Endothelial cell of umbilical vein (primary cell): ENCODE data around the gene SEC22B. TPM values are rescaled to one million over a fixed set of nuclear protein-coding genes. Genes with fewer than 3 reads are reported as not detected.
"Not testable (repeated sequence)": the region's sequence is repeated elsewhere in the genome, so short reads cannot be mapped to it uniquely, and the experiment has no call there.

Experiments used
- BruUV-seq: library from RNA; stranded (reverse); fragments of 400-500 nt; replicated peaks from 2 replicates; lab custom pipeline; 2021; lab: Mats Ljungman, UMichigan
- CTCF ChIA-PET: fragments of 300-600, 350-600 bp; sonication (Branson Sonifier 250); formaldehyde crosslinking; loops from one replicate; lab custom pipeline; 2021; ENCODE audit warnings: antibody characterized with exemption, inconsistent platforms; lab: Charles Lee
- POLR2A ChIA-PET: fragments of 300-600, 350-600 bp; sonication (Branson Sonifier 250); formaldehyde crosslinking; loops from one replicate; lab custom pipeline; 2021; ENCODE audit warnings: antibody characterized with exemption, inconsistent platforms; lab: Charles Lee
- DNase-seq: peaks from one replicate; pipeline ENCODE4 v3.0.0-alpha.2; 2011; ENCODE audit warnings: low read depth, low spot score
- FAIRE-seq: peaks from 2 replicates; lab custom pipeline; 2011; peaks lifted over from hg19 to GRCh38; lab: Jason Lieb, UNC
- H2AFZ ChIP-seq: 2 replicates; pipeline ENCODE4 v1.6.0; 2012; ENCODE audit warnings: low read depth, low read length, control low read depth, inconsistent platforms
- H3K27ac ChIP-seq: 2 replicates; pipeline ENCODE4 v1.5.1; 2011; ENCODE audit warnings: low read depth, mild to moderate bottlenecking, control low read depth, low read length, moderate library complexity; ENCODE audit not compliant: insufficient read depth
- H3K27me3 ChIP-seq, 2 experiments: 2 replicates each; pipeline versions ENCODE4 v1.6.0 to v1.6.1; 2011; ENCODE audit warnings: low read length in 2 of 2, mixed read lengths in 1 of 2; ENCODE audit not compliant: control insufficient read depth in 2 of 2, insufficient read depth in 2 of 2
- H3K36me3 ChIP-seq, 2 experiments: 2 replicates in 1 of 2; 3 replicates in 1 of 2; pipeline ENCODE4 v1.5.1; 2011; ENCODE audit warnings: low read length in 2 of 2, mild to moderate bottlenecking in 1 of 2, moderate library complexity in 1 of 2; ENCODE audit not compliant: control insufficient read depth in 2 of 2, insufficient read depth in 2 of 2; ENCODE audit errors: extremely low read depth in 1 of 2
- H3K4me1 ChIP-seq: 3 replicates; pipeline ENCODE4 v1.5.1; 2011; ENCODE audit warnings: mild to moderate bottlenecking, low read length; ENCODE audit not compliant: control insufficient read depth, insufficient read depth; ENCODE audit errors: extremely low read depth
- H3K4me2 ChIP-seq: 2 replicates; pipeline ENCODE4 v1.6.1; 2011; ENCODE audit warnings: low read length, control low read depth, mixed read lengths; ENCODE audit not compliant: insufficient read depth
- H3K4me3 ChIP-seq, 3 experiments: fragments of 200-600 bp in 1 of 3; sonication (generic), shearing (Covaris generic) in 1 of 3; replicated peaks in 1 of 3; 2 replicates each; pipeline ENCODE4 v1.5.1; 2011 to 2016; ENCODE audit warnings: control low read depth in 3 of 3, low read length in 3 of 3, mild to moderate bottlenecking in 2 of 3, inconsistent platforms in 1 of 3, low read depth in 1 of 3, moderate library complexity in 1 of 3; ENCODE audit not compliant: insufficient read depth in 1 of 3
- H3K79me2 ChIP-seq: 2 replicates; pipeline ENCODE4 v1.6.0; 2012; ENCODE audit warnings: low read length, inconsistent platforms; ENCODE audit not compliant: control insufficient read depth, insufficient read depth
- H3K9ac ChIP-seq: replicated peaks from 2 replicates; pipeline ENCODE3; 2011; ENCODE audit warnings: low read length, control low read depth; ENCODE audit not compliant: insufficient read depth; ENCODE audit errors: extremely low read depth
- H3K9me1 ChIP-seq: replicated peaks from 3 replicates; pipeline ENCODE4 v1.6.0; 2011; ENCODE audit warnings: mild to moderate bottlenecking, low read length; ENCODE audit not compliant: control insufficient read depth, insufficient read depth; ENCODE audit errors: extremely low read depth
- H3K9me3 ChIP-seq: replicated peaks from 2 replicates; pipeline ENCODE4 v1.5.1; 2012; ENCODE audit warnings: low read length, inconsistent platforms; ENCODE audit not compliant: control insufficient read depth, insufficient read depth
- H4K20me1 ChIP-seq: replicated peaks from 2 replicates; pipeline ENCODE3; 2011; ENCODE audit warnings: mild to moderate bottlenecking, low read length; ENCODE audit not compliant: control insufficient read depth, insufficient read depth; ENCODE audit errors: extremely low read depth
- dilution Hi-C: fragments of 300-500 bp; cut with MboI; formaldehyde crosslinking; loops from one replicate; pipeline ENCODE4 v1.15.0; 2019; ENCODE audit warnings: low sequenced_read_pairs; ENCODE audit not compliant: extremely low pct_ligation_motif_present
- intact Hi-C: fragments of 100-400 bp; cut with micrococcal nuclease; formaldehyde crosslinking; loops from one replicate; pipeline ENCODE4 v1.10.0; 2022
- polyA plus RNA-seq, 4 experiments: library from polyadenylated mRNA; depleted of rRNA in 3 of 4; stranded (reverse) in 3 of 4; unstranded in 1 of 4; fragments of >200 nt; gene quantifications; 2 replicates each; pipeline versions ENCODE4 v1.2.1 to v1.2.3, GENCODE V29; 2011 to 2012; ENCODE audit warnings: missing spikeins in 1 of 4
- total RNA-seq: library from RNA; stranded (reverse); gene quantifications from 2 replicates; pipeline ENCODE4 v1.2.3, GENCODE V29; 2021

Gene SEC22B
- total and polyA plus RNA-seq, 2 donors (not counting 3 experiments of a cell fraction or from before 2014, with no cell fraction given), result 14.2 to 27.3 TPM

DNA sequence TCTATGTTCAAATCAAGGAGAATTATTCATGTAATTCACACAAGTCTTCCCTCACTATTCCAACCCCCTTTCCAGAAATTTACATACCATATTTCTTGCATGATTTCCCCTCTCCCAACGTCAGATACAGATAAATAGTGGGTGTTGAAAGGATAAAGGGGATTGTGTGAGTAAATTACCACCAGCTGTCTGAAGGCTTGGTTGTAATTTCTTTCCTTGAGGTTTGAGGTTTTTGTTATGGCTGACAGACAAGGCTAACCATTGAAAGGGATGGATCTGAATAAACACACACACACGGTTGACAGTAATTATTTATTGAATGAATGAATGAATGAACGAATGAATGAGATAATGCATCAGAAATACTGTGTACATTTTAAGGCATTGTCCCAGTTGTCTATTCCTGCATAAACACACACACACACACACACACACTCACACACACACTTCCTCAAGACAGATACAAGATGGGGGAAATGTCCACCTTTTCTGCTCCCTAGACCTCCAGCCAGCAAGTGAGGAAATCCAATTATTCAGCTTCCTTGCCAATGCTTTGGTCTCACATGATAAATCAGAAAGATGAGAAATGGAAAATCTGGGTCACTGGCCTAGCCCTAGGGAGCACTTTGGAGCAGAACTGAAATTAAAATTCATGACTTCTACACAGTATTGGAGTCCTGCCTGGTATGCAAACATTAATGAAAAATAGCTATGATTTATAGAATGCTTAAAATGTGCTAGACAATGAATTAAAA lies 41.0 kb upstream of the SEC22B start:
- H3K9ac ChIP-seq, H3K4me3 ChIP-seq, CTCF ChIA-PET, H4K20me1 ChIP-seq, H3K9me3 ChIP-seq, dilution Hi-C loops, intact Hi-C loops, H3K27me3 ChIP-seq, H3K36me3 ChIP-seq, H3K4me1 ChIP-seq, H3K4me2 ChIP-seq, BruUV-seq, H3K9me1 ChIP-seq, FAIRE-seq, H2AFZ ChIP-seq, H3K79me2 ChIP-seq, H3K27ac ChIP-seq, DNase-seq, POLR2A ChIA-PET: not testable (repeated sequence)

GRCh38 chr1:120213606-120214005 lies 37.3 kb upstream of the SEC22B start:
- H2AFZ ChIP-seq, H3K27ac ChIP-seq, CTCF ChIA-PET, POLR2A ChIA-PET, FAIRE-seq, H3K36me3 ChIP-seq, H3K9me1 ChIP-seq, H3K27me3 ChIP-seq, intact Hi-C loops, BruUV-seq, H3K9me3 ChIP-seq, H3K4me2 ChIP-seq, dilution Hi-C loops, H3K4me1 ChIP-seq, H3K79me2 ChIP-seq, H4K20me1 ChIP-seq, H3K9ac ChIP-seq, H3K4me3 ChIP-seq, DNase-seq: not testable (repeated sequence)

DNA sequence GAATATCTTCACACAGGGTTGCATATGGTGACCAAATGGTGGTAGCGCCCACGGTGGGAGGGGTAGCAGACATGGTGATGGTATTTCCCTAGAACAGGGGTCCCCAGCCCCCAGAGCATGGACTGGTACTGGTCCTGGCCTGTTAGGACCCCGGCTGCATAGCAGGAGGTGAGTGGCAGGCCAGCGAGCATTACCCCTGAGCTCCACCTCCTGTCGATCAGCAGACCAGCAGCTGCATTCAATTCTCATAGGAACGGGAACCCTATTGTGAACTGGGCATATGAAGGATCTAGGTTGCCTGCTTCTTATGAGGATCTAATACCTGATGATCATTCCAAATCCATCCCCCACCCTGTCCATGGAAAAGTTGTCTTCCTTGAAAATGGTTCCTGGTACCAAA lies 34.4 kb upstream of the SEC22B start:
- DNase-seq, H3K27ac ChIP-seq, CTCF ChIA-PET, H3K4me2 ChIP-seq, H3K9me3 ChIP-seq, BruUV-seq, intact Hi-C loops, H3K36me3 ChIP-seq, FAIRE-seq, H3K4me3 ChIP-seq, H3K9ac ChIP-seq, H3K27me3 ChIP-seq, dilution Hi-C loops, POLR2A ChIA-PET, H4K20me1 ChIP-seq, H3K9me1 ChIP-seq, H3K79me2 ChIP-seq, H3K4me1 ChIP-seq, H2AFZ ChIP-seq: not testable (repeated sequence)

GRCh38 chr1:120196863-120197775 lies 20.8 kb upstream of the SEC22B start:
- H4K20me1 ChIP-seq, H3K9ac ChIP-seq, POLR2A ChIA-PET, H3K9me1 ChIP-seq, H3K27ac ChIP-seq, H3K4me2 ChIP-seq, H3K27me3 ChIP-seq, intact Hi-C loops, BruUV-seq, H3K79me2 ChIP-seq, H3K9me3 ChIP-seq, FAIRE-seq, CTCF ChIA-PET, DNase-seq, H3K36me3 ChIP-seq, dilution Hi-C loops, H3K4me1 ChIP-seq: not testable (repeated sequence)
- Histone ChIP-seq H2AFZ (peak overlapping the region; percentile 81), H3K4me3 (peak overlapping the region in 1 of 3 experiments; percentile 6)
